GM18498 (cell line): ENCODE data around the gene MPO.

Experiments
- ATAC-seq: cut with Tn5 transposase; IDR thresholded peaks from one replicate; pipeline ENCODE4 v1.9.1; 2021; ENCODE audit warnings: mild to moderate bottlenecking, moderate library complexity; ENCODE audit not compliant: unreplicated experiment

MPO gene

DNA sequence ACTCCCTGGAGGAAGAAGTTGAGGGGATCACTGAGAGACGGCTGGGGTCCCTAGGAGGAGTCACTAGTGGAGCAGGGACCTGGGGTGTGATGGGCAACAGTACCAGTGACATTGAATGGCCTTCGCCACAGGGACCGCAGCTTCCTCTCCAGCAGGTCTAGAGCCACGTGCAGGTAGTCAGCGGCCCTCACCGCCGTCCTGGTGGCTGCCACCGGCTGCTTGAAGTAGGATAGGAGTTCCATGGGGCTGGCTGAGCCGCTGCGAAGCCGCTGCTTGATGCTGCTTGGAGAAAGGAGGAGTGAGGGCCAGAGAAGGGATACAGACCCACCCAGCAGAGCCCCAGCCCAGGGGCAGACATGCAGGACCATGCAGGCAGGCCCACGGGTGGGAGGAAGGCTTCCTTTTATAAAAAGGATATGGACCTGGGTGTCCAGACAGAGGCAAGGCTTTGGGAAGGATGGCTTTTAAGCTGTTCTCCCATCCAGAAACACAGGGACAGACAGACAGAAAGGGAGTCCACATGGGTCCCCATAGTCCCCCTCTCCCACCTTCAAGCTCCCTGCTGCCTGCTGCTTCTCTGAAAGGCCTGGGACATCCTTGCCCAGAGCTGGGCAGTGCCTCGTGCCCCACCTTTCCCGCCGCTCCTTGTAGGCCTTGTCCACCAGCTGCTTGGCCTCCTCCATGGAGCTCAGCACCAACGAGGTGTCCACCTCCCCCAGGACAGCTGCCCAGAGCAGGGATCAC is 827 bp downstream of the MPO start:
- no peak for ATAC-seq

DNA sequence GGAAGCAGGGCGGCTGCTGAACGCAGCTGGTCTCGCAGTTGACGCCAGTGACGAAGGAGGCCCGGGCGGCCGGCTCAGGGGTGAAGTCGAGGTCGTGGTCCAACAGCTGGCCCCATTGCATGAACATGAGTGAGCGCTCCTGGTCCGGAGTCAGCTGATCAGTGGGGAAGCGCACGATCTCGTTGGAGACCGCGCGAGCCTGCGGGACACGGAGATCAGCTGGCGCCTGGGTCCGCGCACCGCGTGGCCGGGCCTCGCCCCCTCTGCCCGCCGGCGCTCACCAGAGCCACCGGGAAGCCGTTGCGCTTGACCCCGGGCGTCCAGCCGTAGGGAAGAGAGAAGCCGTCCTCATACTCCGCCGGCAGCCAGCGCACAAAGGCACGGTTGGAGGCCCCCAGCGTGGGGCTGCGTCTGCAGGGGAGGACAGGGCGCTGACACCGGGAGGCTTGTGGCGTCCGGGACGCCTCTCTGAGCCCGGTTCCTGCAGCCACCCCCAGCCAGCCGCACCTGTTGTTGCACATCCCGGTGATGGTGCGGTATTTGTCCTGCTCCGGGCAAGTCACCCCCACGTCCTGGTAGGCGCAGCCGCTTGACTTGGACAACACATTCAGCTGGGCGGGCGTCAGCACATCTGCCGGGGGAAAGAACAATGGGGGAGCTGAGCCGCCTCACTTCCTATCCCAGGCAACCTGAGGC is 1.6 kb downstream of the MPO start:
- ATAC-seq: no peak

DNA sequence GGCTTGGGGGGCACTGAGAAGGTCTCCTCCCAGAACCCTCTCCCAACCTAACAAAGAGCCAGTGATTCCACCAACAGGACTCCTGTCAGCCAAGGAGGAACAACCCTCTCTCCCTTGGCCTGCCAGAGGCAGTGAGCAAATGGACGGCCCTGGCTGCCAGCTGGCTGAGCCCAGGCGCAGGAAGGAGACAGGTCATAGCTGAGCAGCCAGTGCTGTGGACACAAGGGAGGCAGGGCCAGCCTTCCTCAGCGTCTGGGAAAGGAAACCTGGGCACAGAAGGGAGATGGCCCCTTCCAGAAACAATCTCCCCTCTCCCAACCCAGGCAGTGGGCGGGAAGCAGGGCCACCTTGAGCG is 2.1 kb downstream of the MPO start:
- ATAC-seq: no peak

DNA sequence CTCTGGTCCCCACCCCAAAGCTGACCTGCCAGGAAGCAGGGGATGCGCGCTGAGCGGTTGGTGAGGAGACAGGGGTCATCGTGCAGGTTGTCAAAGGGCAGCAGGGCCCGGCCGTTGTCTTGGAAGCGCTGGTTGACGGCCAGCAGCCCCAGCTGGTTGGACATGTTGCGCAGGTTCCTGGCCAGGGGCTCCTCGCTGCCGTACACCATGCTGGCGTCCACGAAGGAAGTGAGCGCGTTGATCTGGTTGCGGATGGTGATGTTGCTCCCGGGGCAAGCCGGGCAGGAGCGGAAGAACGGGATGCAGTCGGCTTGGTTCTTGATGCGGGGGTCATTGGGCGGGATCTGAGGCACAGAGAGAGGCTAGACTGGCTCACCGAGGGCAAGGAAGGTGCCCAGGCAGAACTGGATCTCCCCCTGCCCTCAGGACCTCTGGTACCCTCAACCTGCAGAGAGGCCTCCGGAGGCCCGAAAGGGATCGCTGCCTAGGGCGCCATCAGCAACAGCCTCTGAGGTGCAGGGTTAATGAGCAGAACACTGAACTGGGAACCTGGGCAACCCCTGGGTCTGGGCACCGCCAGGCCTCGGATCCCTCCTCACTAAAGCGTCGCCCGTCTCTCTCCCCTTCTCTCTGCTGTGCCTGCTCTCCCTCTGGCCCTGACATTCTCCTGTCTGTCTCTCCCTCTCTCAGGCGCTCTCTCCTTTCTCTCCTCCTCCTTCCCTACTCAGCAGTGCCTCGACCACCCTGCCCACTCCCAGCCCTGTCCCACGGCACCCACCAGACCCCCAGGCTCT is 2.7 kb downstream of the MPO start:
- no peak for ATAC-seq

DNA sequence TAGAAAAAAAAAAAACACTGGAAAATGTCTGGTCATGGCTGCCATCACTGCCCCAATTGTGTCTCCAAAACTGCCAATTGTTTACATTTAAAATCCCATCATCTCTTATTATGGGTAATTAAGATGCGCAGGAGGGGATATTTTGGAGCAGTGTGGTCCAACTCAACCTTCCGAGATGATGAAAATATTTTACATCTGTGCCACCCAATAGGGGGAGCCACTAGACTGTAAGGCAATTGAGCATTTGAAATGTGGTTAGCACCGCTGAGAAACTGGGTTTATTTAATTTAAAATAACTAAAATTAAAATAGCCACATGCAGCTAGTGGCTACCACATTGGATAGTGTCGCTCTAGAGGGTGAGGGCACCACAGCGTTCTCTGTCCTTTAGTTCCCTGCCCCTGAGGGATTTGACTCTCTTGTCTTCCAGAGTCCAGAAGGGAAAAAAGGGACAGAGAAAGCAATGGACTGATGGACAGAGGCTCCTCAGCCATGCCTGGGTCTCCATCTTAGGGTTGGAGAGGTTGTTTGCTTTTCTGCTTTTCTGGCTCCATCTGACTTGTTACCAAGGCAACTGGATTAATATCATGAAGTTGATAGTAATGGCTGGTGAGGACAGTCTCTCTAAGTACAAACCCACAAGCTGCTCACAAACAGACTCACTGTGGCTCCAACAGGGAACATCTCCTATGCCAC is 3.5 kb downstream of the MPO start:
- no peak for ATAC-seq

DNA sequence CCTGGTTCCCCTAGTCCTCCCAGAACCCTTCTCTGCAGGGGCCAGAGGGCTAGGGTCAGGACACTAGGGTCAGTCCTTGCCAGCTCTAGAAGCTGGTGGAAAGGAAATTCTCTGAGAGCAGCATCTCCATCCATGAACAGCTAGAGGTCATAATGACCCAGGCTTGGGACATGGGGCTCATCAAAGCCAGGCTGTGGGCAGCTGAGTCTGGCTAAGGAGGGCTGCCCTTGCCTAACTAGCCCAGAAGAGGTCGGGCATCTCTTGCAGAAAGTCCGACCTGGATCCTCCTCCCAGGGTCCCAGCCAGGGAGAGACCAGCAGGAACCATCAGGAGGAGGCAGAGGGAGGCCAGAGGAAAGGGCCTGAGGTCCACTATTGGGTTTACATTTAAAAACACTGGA is 4.3 kb downstream of the MPO start:
- no peak for ATAC-seq

DNA sequence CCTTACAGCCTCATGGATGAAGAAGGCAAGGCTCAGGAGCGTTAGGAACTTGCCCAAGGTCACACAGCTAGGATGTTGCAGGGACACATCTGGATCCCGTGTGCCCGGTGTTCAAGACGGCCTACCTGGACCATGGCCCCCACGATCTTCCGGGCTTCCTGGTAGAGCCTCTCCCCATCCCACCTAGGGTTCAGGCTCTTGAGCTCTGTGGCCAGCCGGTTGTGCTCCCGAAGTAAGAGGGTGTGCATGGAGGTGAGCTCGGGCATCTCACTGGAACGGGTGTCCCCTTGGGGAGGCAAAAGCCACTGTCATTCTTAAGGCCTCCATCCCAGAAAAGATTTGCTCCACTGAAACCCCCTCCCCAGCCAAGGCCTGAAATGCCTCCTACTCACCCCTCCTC is 5.3 kb downstream of the MPO start:
- no peak for ATAC-seq

DNA sequence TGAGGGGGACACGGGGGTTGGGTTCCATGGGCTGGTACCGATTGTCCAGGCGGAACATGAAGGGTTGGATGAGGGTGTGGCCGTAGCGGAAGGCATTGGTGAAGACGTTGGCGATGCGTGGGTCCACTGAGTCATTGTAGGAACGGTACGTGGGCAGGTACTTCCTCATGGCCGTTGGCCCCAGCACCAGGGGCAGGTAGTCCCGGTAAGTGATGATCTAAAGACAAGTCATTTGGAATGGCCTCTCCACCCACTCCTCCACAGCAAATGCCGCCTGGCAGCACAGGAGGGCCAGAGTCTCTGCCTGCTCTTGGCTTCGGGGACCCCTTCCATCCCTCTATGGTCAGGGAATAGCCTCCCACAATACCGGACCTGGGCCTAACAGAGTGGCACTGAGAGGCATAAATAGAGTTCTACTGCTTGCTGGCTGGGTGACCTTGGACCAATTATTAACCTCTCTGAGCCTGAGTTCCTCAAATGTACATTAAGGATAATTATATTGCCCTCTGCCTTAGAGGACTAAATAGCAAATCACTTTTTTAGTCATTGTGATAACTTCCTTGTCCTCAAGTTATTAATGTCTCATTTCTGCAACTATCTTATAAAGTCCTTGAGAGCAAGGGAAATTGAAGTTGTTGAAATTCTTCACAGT is 7.2 kb downstream of the MPO start:
- no peak for ATAC-seq

DNA sequence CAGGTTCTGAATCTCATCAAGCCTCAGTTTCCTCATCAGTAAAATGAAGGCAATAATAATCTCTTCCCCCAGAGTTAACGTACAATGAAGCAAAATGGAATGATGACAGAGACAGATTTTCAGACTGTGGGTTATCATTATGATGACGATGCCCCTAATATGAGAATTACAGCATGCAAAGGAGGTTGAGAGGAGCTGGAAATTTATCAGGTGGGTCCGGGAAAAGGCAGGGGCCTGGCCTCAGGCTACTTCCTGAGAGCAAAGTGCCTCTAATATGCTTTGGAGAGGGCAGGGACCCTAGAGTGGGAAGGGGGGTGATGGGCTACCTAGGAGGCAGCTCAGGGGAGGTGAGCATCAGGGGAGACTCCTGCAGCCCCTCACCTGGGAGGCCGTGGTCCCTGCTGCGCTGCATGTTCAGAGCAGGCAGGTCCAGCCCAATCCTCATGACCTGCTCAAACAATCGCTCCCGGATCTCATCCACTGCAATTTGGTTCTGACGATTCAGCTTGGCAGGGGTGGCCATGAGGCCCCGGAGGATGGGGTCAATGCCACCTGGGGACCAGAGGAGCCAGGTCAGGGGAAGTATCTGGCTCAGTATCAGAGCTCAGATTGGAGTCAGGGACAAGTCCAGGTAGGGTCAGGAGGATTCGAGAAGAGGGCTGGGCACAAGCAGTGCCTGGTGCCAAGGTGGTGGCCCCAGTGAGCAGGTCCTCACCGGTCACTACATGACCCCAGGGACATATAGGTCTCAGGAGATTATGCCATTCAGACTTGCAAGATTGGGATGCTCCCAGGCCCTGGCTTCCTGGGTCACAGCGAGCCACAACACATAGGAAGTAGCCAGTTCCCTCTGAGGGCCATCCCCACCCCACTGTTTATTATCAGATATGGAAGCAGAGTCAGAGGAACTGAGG is 8.1 kb downstream of the MPO start:
- ATAC-seq: no peak

DNA sequence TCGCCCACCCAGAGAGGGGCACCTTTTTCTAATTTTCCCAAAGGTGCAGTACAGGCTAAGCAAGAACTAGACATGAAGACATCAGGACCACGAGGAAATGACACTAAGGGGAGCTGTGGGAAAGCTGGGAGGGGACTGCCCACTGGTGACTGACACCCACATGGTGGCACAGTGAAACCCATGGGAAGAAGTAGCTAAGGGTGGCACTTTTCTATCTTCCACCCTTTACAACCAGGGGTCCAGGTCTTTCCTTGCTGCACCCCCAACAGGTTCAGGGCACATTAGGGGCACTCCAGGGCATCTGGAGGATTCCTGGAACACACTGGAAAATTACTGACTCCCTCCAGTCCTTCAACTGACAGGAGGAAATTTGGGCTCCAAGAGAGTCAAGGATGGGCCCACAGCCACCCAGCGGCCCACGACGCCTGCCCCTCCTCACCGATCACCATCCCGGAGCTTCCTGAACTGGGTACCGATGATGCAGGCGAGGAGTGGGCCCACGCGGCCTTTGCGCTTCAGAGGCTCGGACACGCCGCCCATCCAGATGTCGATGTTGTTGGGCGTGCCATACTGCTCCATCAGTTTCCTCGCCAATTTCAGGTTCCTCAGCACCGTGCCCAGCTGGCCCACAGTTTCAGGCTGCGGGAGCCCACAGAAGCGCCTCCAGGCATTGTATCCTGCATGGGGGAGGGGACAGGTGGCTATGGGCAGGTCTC is 9.4 kb downstream of the MPO start:
- ATAC-seq: no peak

DNA sequence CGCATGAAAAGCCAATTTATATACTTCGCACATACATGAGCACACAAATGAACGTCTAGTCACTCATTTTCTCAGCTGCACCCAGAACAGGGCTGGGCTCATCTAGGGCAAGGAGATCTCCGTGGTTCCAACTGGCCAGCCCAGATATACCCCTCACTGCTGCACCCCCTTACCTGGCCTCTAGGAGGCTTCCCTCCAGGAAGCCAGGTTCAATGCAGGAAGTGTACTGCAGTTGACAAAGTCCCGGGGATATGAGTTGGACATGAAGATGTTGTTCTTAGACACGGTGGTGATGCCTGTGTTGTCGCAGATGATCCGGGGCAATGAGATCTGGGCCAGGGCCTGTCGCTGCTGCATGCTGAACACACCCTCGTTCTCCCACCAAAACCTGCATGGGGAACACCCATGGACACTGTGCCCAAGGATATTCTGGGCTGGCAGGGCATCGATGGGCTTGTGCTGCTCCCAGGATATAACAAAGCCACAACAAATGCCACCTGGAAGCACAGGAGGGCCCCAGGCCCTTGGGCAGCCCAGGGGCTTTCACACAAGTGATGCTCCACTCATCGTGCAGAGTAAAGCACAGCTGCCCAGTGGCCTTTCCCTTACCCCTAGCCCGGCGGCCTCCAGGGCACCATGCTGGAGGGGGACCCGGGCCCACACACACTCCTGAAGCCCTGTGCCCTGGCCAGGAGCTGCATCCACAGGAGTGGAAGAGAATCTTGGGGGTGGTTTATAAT is 10.1 kb downstream of the MPO start:
- ATAC-seq: no peak

DNA sequence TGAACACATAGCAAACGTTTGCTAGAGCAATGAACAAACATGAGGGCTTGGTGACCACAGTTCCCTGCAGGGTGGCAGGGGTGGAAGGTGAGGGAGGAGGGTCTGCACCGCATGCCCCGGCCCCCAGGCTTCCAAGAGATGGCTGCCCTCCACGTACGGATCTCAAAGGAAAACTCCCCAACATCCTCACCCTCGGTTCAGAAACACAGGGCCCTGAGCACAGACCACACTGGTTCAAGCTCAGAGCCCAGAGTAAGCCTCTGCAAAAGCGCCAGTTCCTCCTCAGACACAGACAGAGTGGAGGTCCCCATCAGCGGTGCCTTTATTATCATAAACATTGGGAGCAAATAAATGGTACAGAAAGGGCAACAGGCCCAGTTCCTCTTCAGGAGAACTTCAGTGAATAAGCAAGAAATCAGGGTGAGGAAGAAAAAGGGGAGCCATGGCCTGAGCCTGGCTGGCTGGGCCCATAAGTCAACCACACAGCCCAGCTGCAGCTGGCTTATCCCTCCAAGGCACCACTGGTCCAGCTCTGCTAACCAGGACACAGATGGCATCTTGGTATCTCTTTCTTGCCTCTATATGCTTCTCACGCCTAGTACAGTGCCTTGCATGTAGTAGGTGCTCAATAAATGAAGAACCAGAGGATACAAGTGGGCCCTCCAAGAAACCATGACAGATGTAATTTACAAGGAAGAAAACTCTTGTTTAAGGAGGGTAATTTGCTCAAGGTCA is 11.0 kb downstream of the MPO start:
- no peak for ATAC-seq

DNA sequence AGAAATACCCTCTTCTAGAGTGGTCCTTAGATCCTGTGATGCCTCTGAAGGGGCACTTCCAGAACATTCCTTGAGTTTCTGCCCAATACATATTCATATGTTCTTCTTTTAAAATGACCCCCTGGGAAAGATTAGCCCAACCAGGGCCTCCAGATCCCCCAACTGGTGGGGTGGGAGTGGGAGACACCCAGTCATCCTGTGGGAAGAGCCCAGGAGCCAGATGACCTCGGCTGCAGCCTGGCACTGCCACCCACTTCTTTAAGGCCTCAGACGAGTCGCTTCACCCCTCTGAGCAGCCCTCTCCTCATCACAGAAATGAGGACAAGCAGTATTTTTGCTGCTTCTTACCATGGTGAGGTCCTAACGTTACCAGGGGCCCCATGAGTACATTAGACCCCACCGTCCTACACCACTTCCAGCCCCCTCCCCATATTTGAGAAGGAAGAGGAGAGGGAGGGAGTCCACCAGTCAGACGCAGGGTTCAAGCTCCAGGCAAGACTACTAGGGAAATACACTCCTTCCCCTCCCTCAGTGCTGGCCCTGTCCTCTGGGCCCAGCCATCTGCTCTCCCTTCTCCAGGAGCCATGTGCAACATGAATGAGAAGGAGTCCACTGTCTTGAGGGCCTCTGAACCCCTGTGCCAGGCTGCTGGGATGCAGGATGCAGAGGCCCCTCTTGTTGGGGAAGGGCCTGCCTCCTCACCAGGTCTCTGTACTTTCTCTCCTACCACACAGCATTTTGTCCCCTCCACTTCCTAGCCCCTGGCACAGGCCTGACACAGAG is 11.8 kb downstream of the MPO start:
- no peak for ATAC-seq

DNA sequence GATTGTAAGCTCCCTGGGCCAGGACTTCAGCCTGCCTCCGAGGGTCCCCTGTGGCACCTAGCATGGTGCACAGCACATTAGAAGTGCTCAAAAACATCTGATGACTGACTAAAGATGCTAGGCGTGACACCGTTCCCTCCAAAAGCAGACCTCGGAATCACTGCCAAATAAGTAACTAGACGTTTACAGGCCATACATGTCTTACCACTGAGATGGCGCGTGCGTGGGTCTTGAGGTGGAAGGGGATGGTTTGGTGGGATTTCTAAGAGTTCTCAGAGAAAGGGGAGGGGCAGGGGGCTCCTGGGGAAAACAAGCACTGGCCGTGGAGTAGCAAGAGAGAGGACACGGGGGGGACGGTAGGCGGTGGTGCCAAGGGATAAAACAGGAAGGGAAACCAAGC is 12.4 kb downstream of the MPO start:
- no peak for ATAC-seq

DNA sequence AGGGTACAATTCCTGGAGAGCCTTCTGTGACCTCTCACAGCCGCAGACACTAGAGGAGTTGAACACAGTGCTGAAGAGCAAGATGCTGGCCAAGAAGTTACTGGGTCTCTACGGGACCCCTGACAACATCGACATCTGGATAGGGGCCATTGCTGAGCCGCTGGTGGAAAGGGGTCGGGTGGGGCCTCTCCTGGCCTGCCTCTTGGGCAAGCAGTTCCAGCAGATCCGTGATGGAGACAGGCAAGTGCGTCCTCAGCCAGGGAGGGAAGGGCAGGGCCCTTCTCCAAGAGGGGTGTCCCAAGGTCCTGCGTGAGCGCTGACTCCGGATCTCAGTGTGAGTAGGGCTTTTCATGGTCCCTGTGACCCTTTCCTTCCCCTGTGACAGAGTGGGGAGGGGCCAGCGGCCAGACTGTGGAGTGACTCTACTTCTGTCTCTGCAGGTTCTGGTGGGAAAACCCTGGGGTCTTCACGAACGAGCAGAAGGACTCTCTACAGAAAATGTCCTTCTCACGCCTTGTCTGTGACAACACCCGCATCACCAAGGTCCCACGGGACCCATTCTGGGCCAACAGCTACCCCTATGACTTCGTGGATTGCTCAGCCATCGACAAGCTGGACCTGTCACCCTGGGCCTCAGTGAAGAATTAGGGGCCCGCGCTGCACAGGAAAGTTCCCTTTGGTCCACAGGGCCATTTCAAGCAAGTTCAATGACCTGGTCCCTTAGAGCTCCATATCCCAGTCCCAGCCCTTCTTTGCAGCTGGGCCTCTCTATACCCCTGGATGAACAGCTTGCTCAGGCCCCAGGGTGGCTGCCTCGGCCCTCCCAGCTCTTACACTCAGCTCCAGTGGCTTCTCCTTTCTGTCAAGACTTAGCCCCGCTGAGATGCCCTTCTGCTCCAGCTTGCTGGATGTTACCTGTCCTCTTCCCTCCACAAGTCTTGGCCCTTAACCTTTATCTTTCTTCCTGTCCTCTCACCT is 13.1 kb downstream of the MPO start:
- ATAC-seq: no peak
